GM12801 (cell line): ENCODE measurements around the gene EGFLAM.

Experiments used
- TF ChIP-seq, protein P1 (sequence below): IDR thresholded peaks from one replicate; pipeline ENCODE4 v1.5.1; 2011; ENCODE audit warnings: control low read depth; ENCODE audit not compliant: insufficient read length; ENCODE audit errors: extremely low read depth

The EGFLAM gene

DNA sequence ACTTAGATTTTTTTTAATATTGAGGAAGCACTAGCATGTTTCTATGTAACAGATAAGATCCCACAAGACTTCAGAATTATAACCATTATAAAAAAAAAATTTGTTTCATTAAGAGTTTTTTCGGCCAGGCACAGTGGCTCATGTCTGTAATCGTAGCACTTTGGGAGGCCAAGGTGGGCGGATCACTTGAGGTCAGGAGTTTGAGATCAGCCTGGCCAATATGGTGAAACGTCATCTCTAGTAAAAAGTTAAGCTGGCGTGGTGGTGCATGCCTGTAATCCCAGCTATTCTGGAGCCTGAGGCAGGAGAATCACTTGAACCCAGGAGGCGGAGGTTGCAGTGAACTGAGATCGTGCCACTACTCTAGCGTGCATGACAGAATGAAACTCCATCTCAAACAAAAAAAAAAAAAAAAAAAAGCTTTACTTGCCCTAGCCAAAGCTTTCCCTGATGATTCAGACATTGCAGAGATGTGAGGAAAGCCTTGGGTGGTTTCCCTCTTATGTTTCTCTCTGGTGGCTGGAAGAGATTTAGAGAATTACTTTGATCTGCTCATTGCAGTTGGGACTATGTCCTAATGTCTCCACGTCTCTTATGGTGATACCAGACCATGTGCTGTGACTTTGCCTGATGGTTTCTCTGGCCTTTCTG is 65.4 kb downstream of the EGFLAM start:
- TF ChIP-seq, protein P1, sequence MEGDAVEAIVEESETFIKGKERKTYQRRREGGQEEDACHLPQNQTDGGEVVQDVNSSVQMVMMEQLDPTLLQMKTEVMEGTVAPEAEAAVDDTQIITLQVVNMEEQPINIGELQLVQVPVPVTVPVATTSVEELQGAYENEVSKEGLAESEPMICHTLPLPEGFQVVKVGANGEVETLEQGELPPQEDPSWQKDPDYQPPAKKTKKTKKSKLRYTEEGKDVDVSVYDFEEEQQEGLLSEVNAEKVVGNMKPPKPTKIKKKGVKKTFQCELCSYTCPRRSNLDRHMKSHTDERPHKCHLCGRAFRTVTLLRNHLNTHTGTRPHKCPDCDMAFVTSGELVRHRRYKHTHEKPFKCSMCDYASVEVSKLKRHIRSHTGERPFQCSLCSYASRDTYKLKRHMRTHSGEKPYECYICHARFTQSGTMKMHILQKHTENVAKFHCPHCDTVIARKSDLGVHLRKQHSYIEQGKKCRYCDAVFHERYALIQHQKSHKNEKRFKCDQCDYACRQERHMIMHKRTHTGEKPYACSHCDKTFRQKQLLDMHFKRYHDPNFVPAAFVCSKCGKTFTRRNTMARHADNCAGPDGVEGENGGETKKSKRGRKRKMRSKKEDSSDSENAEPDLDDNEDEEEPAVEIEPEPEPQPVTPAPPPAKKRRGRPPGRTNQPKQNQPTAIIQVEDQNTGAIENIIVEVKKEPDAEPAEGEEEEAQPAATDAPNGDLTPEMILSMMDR: no peak

DNA sequence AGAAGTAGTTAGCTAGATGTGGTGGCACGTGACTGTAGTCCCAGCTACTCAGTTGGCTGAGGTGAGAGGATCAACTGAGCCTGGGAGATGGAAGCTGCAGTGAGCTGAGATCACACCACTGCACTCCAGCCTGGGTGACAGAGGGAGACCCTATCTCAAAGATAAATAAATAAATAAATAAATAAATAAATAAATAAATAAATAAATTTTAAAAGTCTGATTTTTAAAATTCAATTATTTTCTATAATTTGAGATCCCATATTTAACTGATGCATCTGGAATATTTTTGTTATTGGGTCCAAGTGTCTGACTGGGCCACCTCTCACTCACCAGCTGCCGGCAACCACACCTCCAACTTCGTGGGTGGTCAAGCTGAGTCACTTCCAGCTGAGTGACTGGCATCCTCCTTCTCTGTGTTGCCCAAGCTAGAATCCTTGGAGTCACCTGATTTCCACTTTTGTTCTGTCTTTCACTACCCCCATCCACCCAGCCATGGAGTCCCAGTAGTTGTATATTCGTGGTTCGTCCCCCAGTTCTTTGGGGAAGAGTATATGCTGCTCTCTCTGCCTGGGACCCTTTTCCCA is 70.9 kb downstream of the EGFLAM start:
- TF ChIP-seq, protein P1: no peak

DNA sequence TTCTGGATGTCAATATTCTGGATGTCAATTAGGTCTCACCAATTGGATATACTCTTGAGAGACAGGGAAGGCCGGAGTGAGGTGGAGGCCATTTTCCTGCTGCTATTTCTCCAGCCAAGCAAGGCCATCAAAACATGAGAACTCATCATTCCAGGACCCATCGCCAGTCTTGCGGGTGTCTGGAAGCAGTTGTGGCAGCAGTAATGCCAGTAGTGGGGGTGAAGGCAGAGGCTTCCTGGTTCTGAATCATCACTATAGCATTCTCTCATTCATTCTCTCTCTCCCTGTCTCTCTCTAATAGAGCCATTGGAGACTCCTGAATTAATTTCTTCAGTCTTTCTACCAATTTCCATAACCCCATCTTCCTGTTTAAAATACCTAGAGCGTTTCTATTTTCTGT is 71.8 kb downstream of the EGFLAM start:
- TF ChIP-seq, protein P1: no peak

DNA sequence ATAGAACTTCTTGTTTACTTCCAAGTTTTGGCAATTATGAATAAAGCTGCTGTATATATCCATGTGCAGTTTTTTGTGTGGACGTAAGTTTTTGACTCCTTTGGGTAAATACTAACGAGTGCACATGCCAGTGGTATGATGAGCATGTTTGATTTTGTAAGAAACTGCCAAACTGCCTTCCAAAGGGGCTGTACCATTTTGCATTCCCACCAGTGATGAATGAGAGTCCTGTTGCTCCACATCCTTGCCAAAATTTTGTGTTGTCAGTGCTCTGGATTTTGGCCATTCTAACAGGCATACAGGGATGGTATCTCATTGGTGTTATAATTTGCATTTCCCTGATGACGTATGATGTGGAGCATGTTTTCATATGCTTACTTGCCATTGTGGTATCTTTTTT is 73.5 kb downstream of the EGFLAM start:
- TF ChIP-seq, protein P1: no peak

- TF ChIP-seq, protein P1: no peak
These were observed 80.1 kb downstream of the EGFLAM start for GRCh38 chr5:38338455-38338854.

DNA sequence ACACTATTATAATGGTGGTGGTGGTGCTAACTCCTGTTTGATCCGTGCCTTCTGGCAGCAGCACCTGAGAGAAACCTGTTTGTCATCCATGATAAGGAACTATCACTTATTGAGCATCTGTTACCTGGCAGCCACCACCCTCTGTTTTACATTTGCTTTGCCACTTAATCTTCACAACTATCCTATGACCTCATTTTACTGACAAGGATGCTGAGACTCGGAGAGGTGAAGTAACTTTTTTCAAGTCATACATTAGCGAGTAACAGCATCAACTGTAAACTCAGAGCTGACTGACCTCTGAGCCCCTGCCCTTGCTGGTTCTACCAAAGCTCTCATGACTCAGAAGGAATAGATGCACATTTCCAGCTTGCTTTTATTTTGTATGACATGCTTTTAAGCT is 81.1 kb downstream of the EGFLAM start:
- TF ChIP-seq, protein P1: no peak

DNA sequence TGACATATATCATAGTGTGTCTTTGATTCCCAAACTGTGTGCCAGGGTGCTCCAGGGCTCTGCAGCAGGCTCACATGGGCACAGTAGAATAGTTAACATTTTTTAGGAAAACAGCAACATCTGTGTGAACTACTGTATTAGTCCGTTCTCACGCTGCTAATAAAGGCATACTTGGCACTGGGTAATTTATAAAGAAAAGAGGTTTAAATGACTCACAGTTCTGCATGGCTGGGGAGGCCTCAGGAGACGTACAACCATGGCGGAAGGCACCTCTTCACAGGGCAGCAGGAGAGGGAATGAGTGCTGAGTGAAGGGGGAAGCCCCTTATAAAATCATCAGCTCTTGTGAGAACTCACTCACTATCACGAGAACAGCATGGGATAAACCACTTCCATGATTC is 82.7 kb downstream of the EGFLAM start:
- TF ChIP-seq, protein P1: no peak
